ENCODE measurements around the gene PFN3. TPM values are rescaled to one million over a fixed set of nuclear protein-coding genes. Genes with fewer than 3 reads are reported as not detected.

PFN3 gene
- total RNA-seq, 2 experiments from 2014 or later: not detected

DNA sequence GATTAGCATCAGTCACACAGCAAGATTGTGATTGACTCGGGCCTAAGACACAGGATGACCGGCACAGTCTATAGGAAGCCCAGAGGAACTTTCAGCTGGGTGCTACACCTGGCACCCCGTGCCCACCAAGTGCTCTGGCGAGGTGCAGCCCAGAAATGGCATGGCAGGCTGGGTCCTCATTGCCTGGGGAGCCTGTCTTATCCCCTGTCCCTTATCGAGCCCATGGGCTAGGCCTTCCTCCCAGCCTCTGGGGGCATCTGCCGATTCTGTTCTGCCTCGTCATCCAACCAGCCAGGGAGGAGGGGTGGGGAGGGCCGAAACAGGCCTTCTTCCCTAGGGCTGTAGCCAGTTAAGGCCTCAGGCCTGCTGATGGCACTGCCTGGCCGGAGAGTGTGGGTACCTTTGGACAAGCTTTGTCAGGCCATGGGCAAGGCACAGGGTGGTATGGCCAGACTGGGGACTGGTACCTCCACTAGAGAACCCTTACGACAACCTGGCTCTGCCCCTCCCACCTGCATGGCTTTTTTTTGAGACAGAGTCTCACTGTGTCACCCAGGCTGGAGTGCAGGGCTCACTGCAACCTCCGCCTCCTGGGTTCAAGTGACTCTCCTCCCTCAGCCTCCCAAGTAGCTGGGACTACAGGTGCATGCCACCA, 27.6 kb upstream of the PFN3 start:
- peak; percentile 46 for DNase-seq (ENCODE audit: low spot score)
- peaks cover 31% of the 10 kb centered on the region for H3K79me2 ChIP-seq (ENCODE audit: insufficient read depth, low read depth, low read length)

DNA sequence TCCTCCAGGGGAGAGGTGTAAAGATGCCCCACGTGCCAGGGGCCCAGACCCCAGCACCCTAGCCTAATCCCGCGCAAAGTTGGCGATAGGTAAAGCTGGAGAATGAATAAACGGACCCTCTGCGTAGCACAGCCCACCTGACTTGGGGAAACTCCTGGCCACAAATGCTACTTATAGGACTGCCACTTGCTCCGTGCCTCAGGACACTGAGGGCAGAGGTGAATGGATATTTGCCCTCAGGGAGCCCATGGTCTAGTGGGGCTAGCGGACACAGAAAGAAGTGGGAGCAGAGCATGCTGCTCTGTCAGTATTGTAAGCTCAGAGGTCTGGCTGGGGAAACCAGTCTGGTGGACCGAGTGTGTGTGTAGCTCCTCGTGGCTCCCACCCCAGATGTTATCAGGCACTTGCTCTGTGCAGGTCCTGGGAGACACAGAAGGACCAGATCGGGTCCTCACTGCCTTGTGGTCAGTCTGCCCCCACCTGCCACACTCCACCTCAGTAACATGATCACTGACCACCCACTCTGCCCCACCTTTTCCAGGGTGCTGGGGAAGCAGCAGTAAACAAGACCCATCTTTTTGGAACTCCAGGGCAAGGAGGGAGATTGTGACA, 26.9 kb upstream of the PFN3 start:
- Histone ChIP-seq H3K4me3 (ENCODE audit: low read depth, low read length, poor library complexity, severe bottlenecking) (peak overlapping the region; percentile 77), H2AFZ (ENCODE audit: low read length) (no peak overlapping the region), H3K36me3 (ENCODE audit: insufficient read depth, low read length) (peaks cover 14% of the 10 kb centered on the region), H4K20me1 (ENCODE audit: insufficient read depth, low read length) (peaks cover 4% of the 10 kb centered on the region), H3K9me2 (ENCODE audit: insufficient read depth, low read length) (no peaks in the 10 kb centered on the region), H3K9me3 (ENCODE audit: low read length) (no peaks in the 10 kb centered on the region), H3K79me2 (ENCODE audit: insufficient read depth, low read depth, low read length) (peaks cover 31% of the 10 kb centered on the region), H3K4me1 (ENCODE audit: insufficient read depth, low read length, poor library complexity, severe bottlenecking) (peaks cover 63% of the 10 kb centered on the region), H3K27ac (ENCODE audit: low read depth, low read length, poor library complexity, severe bottlenecking) (peak overlapping the region; percentile 87), H3K4me2 (ENCODE audit: low read length) (peak overlapping the region; percentile 98)
- intact Hi-C loops (cut with micrococcal nuclease; ENCODE audit: unreplicated experiment): loop anchor here (5.0 kb wide), 1 partner anchor 425 kb away; no protein-coding TSS in a partner anchor
- ChIA-PET CTCF (ENCODE audit: unreplicated experiment) (interaction anchor here (0.6 kb wide), 2 partner anchors 26 to 122 kb away, joined by 3 to 10 read pairs; no protein-coding TSS in a partner anchor), POLR2A (interaction anchor here (0.6 to 2.5 kb wide), 11 partner anchors 9 to 82 kb away, joined by 3 to 10 read pairs (median 4); partner anchors contain the start of genes DOK3 and F12)
- TSS peak; percentile 76 for BruUV-seq (replicated peaks)
- no peak for TF ChIP-seq EZH2phosphoT487 (IDR thresholded peaks at IDR 0.05; ENCODE audit: borderline replicate concordance, low read depth, low read length)
- TF ChIP-seq, protein P1, sequence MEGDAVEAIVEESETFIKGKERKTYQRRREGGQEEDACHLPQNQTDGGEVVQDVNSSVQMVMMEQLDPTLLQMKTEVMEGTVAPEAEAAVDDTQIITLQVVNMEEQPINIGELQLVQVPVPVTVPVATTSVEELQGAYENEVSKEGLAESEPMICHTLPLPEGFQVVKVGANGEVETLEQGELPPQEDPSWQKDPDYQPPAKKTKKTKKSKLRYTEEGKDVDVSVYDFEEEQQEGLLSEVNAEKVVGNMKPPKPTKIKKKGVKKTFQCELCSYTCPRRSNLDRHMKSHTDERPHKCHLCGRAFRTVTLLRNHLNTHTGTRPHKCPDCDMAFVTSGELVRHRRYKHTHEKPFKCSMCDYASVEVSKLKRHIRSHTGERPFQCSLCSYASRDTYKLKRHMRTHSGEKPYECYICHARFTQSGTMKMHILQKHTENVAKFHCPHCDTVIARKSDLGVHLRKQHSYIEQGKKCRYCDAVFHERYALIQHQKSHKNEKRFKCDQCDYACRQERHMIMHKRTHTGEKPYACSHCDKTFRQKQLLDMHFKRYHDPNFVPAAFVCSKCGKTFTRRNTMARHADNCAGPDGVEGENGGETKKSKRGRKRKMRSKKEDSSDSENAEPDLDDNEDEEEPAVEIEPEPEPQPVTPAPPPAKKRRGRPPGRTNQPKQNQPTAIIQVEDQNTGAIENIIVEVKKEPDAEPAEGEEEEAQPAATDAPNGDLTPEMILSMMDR (conservative IDR thresholded peaks at IDR 0.05; ENCODE audit: low read length): no peak
- DNase-seq (ENCODE audit: low spot score): peak; percentile 43

More for the DNA sequence above, 27.6 kb upstream of the PFN3 start:
- Histone ChIP-seq H3K9me2 (ENCODE audit: insufficient read depth, low read length) (no peaks in the 10 kb centered on the region), H3K36me3 (ENCODE audit: insufficient read depth, low read length) (peaks cover 21% of the 10 kb centered on the region), H3K9me3 (ENCODE audit: low read length) (no peaks in the 10 kb centered on the region), H2AFZ (ENCODE audit: low read length) (no peak overlapping the region), H3K27ac (ENCODE audit: low read depth, low read length, poor library complexity, severe bottlenecking) (peak overlapping the region; percentile 87), H4K20me1 (ENCODE audit: insufficient read depth, low read length) (peaks cover 9% of the 10 kb centered on the region), H3K4me1 (ENCODE audit: insufficient read depth, low read length, poor library complexity, severe bottlenecking) (peaks cover 66% of the 10 kb centered on the region), H3K4me2 (ENCODE audit: low read length) (peak overlapping the region; percentile 98), H3K4me3 (ENCODE audit: low read depth, low read length, poor library complexity, severe bottlenecking) (peak overlapping the region; percentile 77)
- intact Hi-C loops (cut with micrococcal nuclease; ENCODE audit: unreplicated experiment): loop anchor here (5.0 kb wide), 1 partner anchor 426 kb away; no protein-coding TSS in a partner anchor
- no peak for TF ChIP-seq EZH2phosphoT487 (IDR thresholded peaks at IDR 0.05; ENCODE audit: borderline replicate concordance, low read depth, low read length)
- TF ChIP-seq, protein P1 (conservative IDR thresholded peaks at IDR 0.05; ENCODE audit: low read length): 0 out of 2 replicates have a peak, but pooled peaks have one; percentile 22
- ChIA-PET CTCF (ENCODE audit: unreplicated experiment) (no interaction called here), POLR2A (interaction anchor here (0.6 to 2.6 kb wide), 8 partner anchors 10 to 79 kb away, joined by 3 to 10 read pairs (median 4); no protein-coding TSS in a partner anchor)
- no TSS peak for BruUV-seq (replicated peaks)
